NCI-H1694 (cell line): ENCODE results near the gene MARK1.
A peak's percentile ranks its signal among the peaks of the same experiment; 100 is the strongest.

Experiments used
- DNase-seq: peaks from one replicate; lab custom pipeline; 2025; lab: John Stamatoyannopoulos, UW

MARK1 gene

GRCh38 chr1:220527908-220528678 is at the start of gene MARK1:
MARK1 (plus strand) TSS chr1:220528136; CDS start chr1:220528823, 687 bp downstream.
- peak; percentile 75 for DNase-seq

- DNase-seq: no peak
These were observed 44.2 kb upstream of the MARK1 start for GRCh38 chr1:220483700-220484099.

GRCh38 chr1:220484135-220484534 is 43.8 kb upstream of the MARK1 start:
- no peak for DNase-seq

GRCh38 chr1:220485131-220485530 is 42.8 kb upstream of the MARK1 start:
- DNase-seq: no peak

- DNase-seq: no peak
These were observed 42.1 kb upstream of the MARK1 start for GRCh38 chr1:220485791-220486190.

GRCh38 chr1:220487297-220487820 is 40.6 kb upstream of the MARK1 start:
- DNase-seq: no peak

- DNase-seq: no peak
These were observed 36.0 kb upstream of the MARK1 start for GRCh38 chr1:220491891-220492290.

- DNase-seq: no peak
These were observed 30.6 kb upstream of the MARK1 start for GRCh38 chr1:220497220-220497947.

- peak; percentile 60 for DNase-seq
These were observed 29.7 kb upstream of the MARK1 start for GRCh38 chr1:220498188-220498587.

- DNase-seq: no peak
These were observed 27.6 kb upstream of the MARK1 start for GRCh38 chr1:220500372-220500771.

- no peak for DNase-seq
These were observed 23.6 kb upstream of the MARK1 start for GRCh38 chr1:220504329-220504728.

- DNase-seq: no peak
These were observed 20.9 kb upstream of the MARK1 start for GRCh38 chr1:220507085-220507484.

GRCh38 chr1:220511179-220511578 is 16.8 kb upstream of the MARK1 start:
- no peak for DNase-seq

- DNase-seq: no peak
These were observed 16.2 kb upstream of the MARK1 start for GRCh38 chr1:220511785-220512184.

GRCh38 chr1:220513834-220514233 is 14.1 kb upstream of the MARK1 start:
- no peak for DNase-seq

GRCh38 chr1:220514256-220514655 is 13.7 kb upstream of the MARK1 start:
- no peak for DNase-seq

- DNase-seq: no peak
These were observed 11.8 kb upstream of the MARK1 start for GRCh38 chr1:220516014-220516721.

- DNase-seq: no peak
These were observed 11.3 kb upstream of the MARK1 start for GRCh38 chr1:220516722-220517042.

- no peak for DNase-seq
These were observed 6.2 kb upstream of the MARK1 start for GRCh38 chr1:220521778-220522177.

GRCh38 chr1:220526294-220526693 is 1.6 kb upstream of the MARK1 start:
- DNase-seq: no peak

- DNase-seq: peak; percentile 38
These were observed 543 bp upstream of the MARK1 start for GRCh38 chr1:220527279-220527907.
